Tibial nerve (tissue), 3 donors: ENCODE measurements around the gene MYO1A.

Source experiments
- CTCF ChIP-seq, 5 experiments: fragments of 200-600 bp in 3 of 5; fragments of 450-650 bp in 2 of 5; sonication (generic) in 3 of 5; IDR thresholded peaks; one replicate each; pipeline ENCODE4 v1.5.1; 2016 to 2019; ENCODE audit warnings: antibody characterized with exemption in 5 of 5, mild to moderate bottlenecking in 3 of 5, moderate library complexity in 2 of 5
- POLR2A ChIP-seq, 2 donors: fragments of 450-650 bp; IDR thresholded peaks; one replicate each; pipeline ENCODE4 v1.6.1; 2017; ENCODE audit warnings: antibody characterized with exemption in 2 of 2, mild to moderate bottlenecking in 2 of 2, moderate library complexity in 2 of 2

- TF ChIP-seq CTCF (IDR thresholded peaks at IDR 0.05) (no peak), POLR2A (IDR thresholded peaks at IDR 0.05) (no peak)
These were observed 59.1 kb downstream of the MYO1A start for GRCh38 chr12:56990648-56991318.
